GM12892 (cell line): ENCODE results near the gene TRANK1.
A peak's percentile ranks its signal among the peaks of the same experiment; 100 is the strongest.

ENCODE experiments used
- DNase-seq: peaks from one replicate; pipeline ENCODE4 v3.0.0; 2011; ENCODE audit not compliant: insufficient read length
- FAIRE-seq: peaks from 2 replicates; lab custom pipeline; 2011; peaks lifted over from hg19 to GRCh38; lab: Jason Lieb, UNC
- POLR2A ChIP-seq: IDR thresholded peaks from 2 replicates; pipeline ENCODE4 v1.6.1; 2011; ENCODE audit warnings: low read depth, low read length, control low read depth
- POLR2AphosphoS5 ChIP-seq: IDR thresholded peaks from 2 replicates; pipeline ENCODE4 v1.6.1; 2011; ENCODE audit warnings: low read depth, low read length, control low read depth
- TAF1 ChIP-seq: IDR thresholded peaks from 2 replicates; pipeline ENCODE4 v1.6.1; 2011; ENCODE audit warnings: low read depth, mild to moderate bottlenecking, control low read depth, low read length, borderline replicate concordance

The TRANK1 gene

GRCh38 chr3:36871379-36872126 is 73.3 kb downstream of the TRANK1 start:
- TF ChIP-seq POLR2A (no peak), POLR2AphosphoS5 (no peak), TAF1 (no peak)
- FAIRE-seq: no peak
- no peak for DNase-seq

- DNase-seq: no peak
- peak; percentile 84 for FAIRE-seq
- TF ChIP-seq POLR2AphosphoS5 (no peak), TAF1 (no peak), POLR2A (no peak)
These were observed 76.0 kb downstream of the TRANK1 start for GRCh38 chr3:36868614-36869436.

GRCh38 chr3:36867810-36868209 is 77.0 kb downstream of the TRANK1 start:
- FAIRE-seq: no peak
- TF ChIP-seq POLR2A: no peak
- TF ChIP-seq POLR2AphosphoS5: no peak
- no peak for TF ChIP-seq TAF1
- DNase-seq: no peak

GRCh38 chr3:36866368-36866767 is 78.5 kb downstream of the TRANK1 start:
- DNase-seq (no peak), FAIRE-seq (no peak)
- TF ChIP-seq TAF1 (no peak), POLR2AphosphoS5 (no peak), POLR2A (no peak)

GRCh38 chr3:36864180-36865053 is 80.4 kb downstream of the TRANK1 start:
- no peak for TF ChIP-seq TAF1
- TF ChIP-seq POLR2AphosphoS5: no peak
- no peak for TF ChIP-seq POLR2A
- DNase-seq (no peak), FAIRE-seq (no peak)

GRCh38 chr3:36862076-36862755 is 82.6 kb downstream of the TRANK1 start:
- DNase-seq: no peak
- TF ChIP-seq TAF1 (no peak), POLR2AphosphoS5 (no peak), POLR2A (no peak)
- no peak for FAIRE-seq

- no peak for FAIRE-seq
- no peak for TF ChIP-seq POLR2AphosphoS5
- TF ChIP-seq POLR2A: no peak
- no peak for TF ChIP-seq TAF1
- no peak for DNase-seq
These were observed 85.4 kb downstream of the TRANK1 start for GRCh38 chr3:36859494-36859893.

DNA sequence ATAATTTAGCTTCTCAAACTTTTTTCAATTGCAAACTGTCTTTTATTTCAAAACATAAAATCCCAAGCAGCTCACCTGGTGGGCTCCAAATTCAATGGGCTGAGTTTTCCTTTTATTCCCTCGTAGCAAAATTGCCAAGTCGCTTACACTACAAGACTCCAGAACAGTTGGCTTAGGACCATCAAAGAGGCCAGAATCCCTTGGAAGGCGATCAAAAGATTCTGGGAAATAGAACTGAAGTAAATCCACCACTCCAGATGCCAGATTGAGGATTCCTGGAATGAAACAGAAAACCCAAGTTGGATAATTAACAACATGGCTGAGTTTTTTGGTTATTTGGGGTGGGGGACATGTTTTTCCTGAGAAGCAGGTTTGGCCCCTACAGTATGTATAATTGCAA is 92.8 kb downstream of the TRANK1 start:
- DNase-seq: no peak
- FAIRE-seq: no peak
- TF ChIP-seq TAF1 (no peak), POLR2AphosphoS5 (no peak), POLR2A (no peak)

GRCh38 chr3:36850743-36851142 is 94.1 kb downstream of the TRANK1 start:
- FAIRE-seq (no peak), DNase-seq (no peak)
- no peak for TF ChIP-seq TAF1
- no peak for TF ChIP-seq POLR2AphosphoS5
- no peak for TF ChIP-seq POLR2A

GRCh38 chr3:36846406-36846805 is 98.4 kb downstream of the TRANK1 start:
- DNase-seq (no peak), FAIRE-seq (no peak)
- TF ChIP-seq TAF1 (no peak), POLR2AphosphoS5 (no peak), POLR2A (no peak)
